Urinary bladder (tissue), 4 donors: Measurements from ENCODE around the gene MALRD1. TPM values are rescaled to one million over a fixed set of nuclear protein-coding genes. Genes with fewer than 3 reads are reported as not detected.
"Not testable (repeated sequence)": the region's sequence is repeated elsewhere in the genome, so short reads cannot be mapped to it uniquely, and the experiment has no call there.

Experiments
- DNase-seq: peaks from one replicate; pipeline ENCODE4 v3.0.0-alpha.2; 2015; ENCODE audit errors: extremely low spot score
- H3K27ac ChIP-seq: one replicate; pipeline ENCODE4 v1.5.1; 2013; ENCODE audit warnings: low read depth, mild to moderate bottlenecking, moderate library complexity
- H3K36me3 ChIP-seq: one replicate; pipeline ENCODE4 v1.6.1; 2013; ENCODE audit warnings: mild to moderate bottlenecking, moderate library complexity; ENCODE audit not compliant: insufficient read depth
- H3K4me1 ChIP-seq: one replicate; pipeline ENCODE4 v1.6.1; 2013; ENCODE audit warnings: mild to moderate bottlenecking, moderate library complexity; ENCODE audit not compliant: insufficient read depth
- H3K4me3 ChIP-seq: one replicate; pipeline ENCODE4 v1.5.1; 2013; ENCODE audit warnings: low read depth, low read length
- WGBS: extraction: QIAGEN DNeasy Blood & Tissue Kit; methylation state at CpG from one replicate; pipeline ENCODE4 v1.1.7; 2013; 5-methylcytosine and 5-hydroxymethylcytosine counted together
- polyA plus RNA-seq: library from polyadenylated mRNA; stranded (reverse); fragments of 200-250 nt; gene quantifications from one replicate; pipeline ENCODE4 v1.2.3, GENCODE V29; 2013
- total RNA-seq: library from RNA; depleted of rRNA; stranded (reverse); fragments of >200 nt; gene quantifications from one replicate; pipeline ENCODE4 v1.2.3, GENCODE V29; 2014
- donor health status: healthy with polysubstance abuse.
- donor health status: healthy.

The MALRD1 gene
- total and polyA plus RNA-seq, 2 donors, result 0.52 to 13.8 TPM

- H3K36me3 ChIP-seq, result peaks cover 2% of the 10 kb centered on the region
- WGBS, result 84% methylated on average over 6 of the region's 6 CpGs
- DNase-seq, result no peak
- H3K4me3 ChIP-seq, result no peak overlapping the region
- no peaks in the 10 kb centered on the region for H3K4me1 ChIP-seq
- no peak overlapping the region for H3K27ac ChIP-seq
Measured at GRCh38 chr10:19505320-19506312, 457.0 kb downstream of the MALRD1 start.

- not testable (repeated sequence) for H3K4me3 ChIP-seq, H3K36me3 ChIP-seq, DNase-seq, H3K4me1 ChIP-seq, H3K27ac ChIP-seq
- WGBS, result 51% methylated on average over 8 of the region's 8 CpGs
Measured at GRCh38 chr10:19510005-19510732, 461.6 kb downstream of the MALRD1 start.

- H3K27ac ChIP-seq, result no peak overlapping the region
- no peaks in the 10 kb centered on the region for H3K4me1 ChIP-seq
- no peak overlapping the region for H3K4me3 ChIP-seq
- H3K36me3 ChIP-seq, result no peaks in the 10 kb centered on the region
- no peak for DNase-seq
Measured at GRCh38 chr10:19518109-19518508, 469.5 kb downstream of the MALRD1 start.

GRCh38 chr10:19518632-19519031 is 470.0 kb downstream of the MALRD1 start:
- no peak overlapping the region for H3K27ac ChIP-seq
- H3K4me3 ChIP-seq, result no peak overlapping the region
- no peaks in the 10 kb centered on the region for H3K4me1 ChIP-seq
- DNase-seq, result no peak
- H3K36me3 ChIP-seq, result no peaks in the 10 kb centered on the region
- WGBS, result 87% methylated on average over 1 of the region's 1 CpG

- Histone ChIP-seq H3K4me3 (no peak overlapping the region), H3K36me3 (no peaks in the 10 kb centered on the region), H3K27ac (no peak overlapping the region), H3K4me1 (no peaks in the 10 kb centered on the region)
- WGBS, result 45% methylated on average over 3 of the region's 3 CpGs
- no peak for DNase-seq
Measured at GRCh38 chr10:19531324-19531723, 482.7 kb downstream of the MALRD1 start.

- Histone ChIP-seq H3K36me3 (no peaks in the 10 kb centered on the region), H3K27ac (no peak overlapping the region), H3K4me3 (no peak overlapping the region), H3K4me1 (no peaks in the 10 kb centered on the region)
- no peak for DNase-seq
- 79% methylated on average over 3 of the region's 3 CpGs for WGBS
Measured at GRCh38 chr10:19532411-19532810, 483.8 kb downstream of the MALRD1 start.

- Histone ChIP-seq H3K4me3 (no peak overlapping the region), H3K27ac (no peak overlapping the region), H3K36me3 (no peaks in the 10 kb centered on the region), H3K4me1 (no peaks in the 10 kb centered on the region)
- WGBS, result 63% methylated on average over 3 of the region's 3 CpGs
- no peak for DNase-seq
Measured at GRCh38 chr10:19541299-19541698, 492.7 kb downstream of the MALRD1 start.

- H3K27ac ChIP-seq, result no peak overlapping the region
- no peak overlapping the region for H3K4me3 ChIP-seq
- H3K4me1 ChIP-seq, result no peaks in the 10 kb centered on the region
- no peaks in the 10 kb centered on the region for H3K36me3 ChIP-seq
- WGBS, result 57% methylated on average over 3 of the region's 3 CpGs
- no peak for DNase-seq
Measured at GRCh38 chr10:19546224-19546623, 497.6 kb downstream of the MALRD1 start.

- no peak for DNase-seq
- Histone ChIP-seq H3K4me3 (no peak overlapping the region), H3K36me3 (no peaks in the 10 kb centered on the region), H3K4me1 (no peaks in the 10 kb centered on the region), H3K27ac (no peak overlapping the region)
- WGBS, result 38% methylated on average over 2 of the region's 2 CpGs
Measured at GRCh38 chr10:19549503-19549902, 500.9 kb downstream of the MALRD1 start.

GRCh38 chr10:19556666-19557065 is 508.1 kb downstream of the MALRD1 start:
- Histone ChIP-seq H3K27ac (no peak overlapping the region), H3K36me3 (no peaks in the 10 kb centered on the region), H3K4me3 (no peak overlapping the region), H3K4me1 (no peaks in the 10 kb centered on the region)
- 53% methylated on average over 2 of the region's 2 CpGs for whole genome bisulfite sequencing
- no peak for DNase-seq

GRCh38 chr10:19561181-19561580 is 512.6 kb downstream of the MALRD1 start:
- no peak for DNase-seq
- Histone ChIP-seq H3K4me3 (no peak overlapping the region), H3K27ac (no peak overlapping the region), H3K4me1 (no peaks in the 10 kb centered on the region), H3K36me3 (no peaks in the 10 kb centered on the region)
- 91% methylated on average over 1 of the region's 1 CpG for WGBS

- Histone ChIP-seq H3K36me3 (no peaks in the 10 kb centered on the region), H3K27ac (no peak overlapping the region), H3K4me1 (no peaks in the 10 kb centered on the region), H3K4me3 (no peak overlapping the region)
- DNase-seq, result no peak
- 73% methylated on average over 4 of the region's 4 CpGs for WGBS
Measured at GRCh38 chr10:19563388-19564141, 515.0 kb downstream of the MALRD1 start.

- Histone ChIP-seq H3K27ac (no peak overlapping the region), H3K4me1 (no peaks in the 10 kb centered on the region), H3K4me3 (no peak overlapping the region), H3K36me3 (no peaks in the 10 kb centered on the region)
- DNase-seq, result no peak
- 36% methylated on average over 3 of the region's 3 CpGs for WGBS
Measured at GRCh38 chr10:19570120-19570519, 521.5 kb downstream of the MALRD1 start.
